Activated gamma-delta T cell (primary cell): Measurements from ENCODE around the gene NRCAM.

Experiments
- DNase-seq: peaks from one replicate; lab custom pipeline; 2025; lab: John Stamatoyannopoulos, UW

The NRCAM gene

GRCh38 chr7:108310351-108310750 lies 145.9 kb downstream of the NRCAM start:
- no peak for DNase-seq

GRCh38 chr7:108308903-108309302 lies 147.3 kb downstream of the NRCAM start:
- no peak for DNase-seq

- no peak for DNase-seq
Observed at GRCh38 chr7:108308276-108308675, 148.0 kb downstream of the NRCAM start.

DNA sequence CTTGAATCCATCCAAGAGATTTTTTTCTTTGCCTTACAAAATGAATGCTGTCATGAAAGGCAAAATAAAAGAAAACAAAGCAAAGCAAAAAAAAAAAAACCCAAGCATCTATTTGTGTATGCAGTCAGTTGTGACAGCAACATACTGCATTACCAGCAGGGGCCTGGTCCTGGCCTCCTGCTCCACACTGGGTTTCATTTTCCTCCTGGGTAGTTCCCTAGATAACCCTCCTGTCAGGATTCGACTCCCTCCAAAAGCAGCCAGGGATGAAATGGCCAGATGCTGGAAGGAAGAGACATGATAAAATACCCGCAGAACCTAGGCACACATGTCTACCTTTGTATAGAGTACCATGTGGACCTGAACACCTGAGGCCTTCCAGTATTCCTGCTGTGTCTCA lies 148.6 kb downstream of the NRCAM start:
- DNase-seq = no peak

GRCh38 chr7:108307194-108307593 lies 149.0 kb downstream of the NRCAM start:
- DNase-seq = no peak

DNA sequence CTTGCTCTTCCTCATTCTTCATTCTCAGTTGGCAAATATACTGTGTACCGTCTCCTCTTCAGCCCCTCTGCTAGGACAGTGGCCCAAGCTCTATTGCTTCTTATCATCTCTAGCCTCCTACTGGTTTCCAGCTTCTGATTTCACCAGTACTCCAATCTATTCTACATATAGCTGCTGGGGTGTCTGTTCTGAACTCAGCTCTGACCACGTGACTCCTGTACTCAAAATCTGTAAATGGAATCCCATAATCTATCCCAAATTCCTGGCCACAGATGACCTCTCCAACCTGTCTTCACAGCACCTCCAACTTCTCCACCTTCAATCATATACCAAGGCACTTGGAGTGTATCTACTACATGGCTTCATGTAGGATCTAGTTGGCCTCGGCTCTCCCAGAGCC lies 152.9 kb downstream of the NRCAM start:
- DNase-seq = no peak

DNA sequence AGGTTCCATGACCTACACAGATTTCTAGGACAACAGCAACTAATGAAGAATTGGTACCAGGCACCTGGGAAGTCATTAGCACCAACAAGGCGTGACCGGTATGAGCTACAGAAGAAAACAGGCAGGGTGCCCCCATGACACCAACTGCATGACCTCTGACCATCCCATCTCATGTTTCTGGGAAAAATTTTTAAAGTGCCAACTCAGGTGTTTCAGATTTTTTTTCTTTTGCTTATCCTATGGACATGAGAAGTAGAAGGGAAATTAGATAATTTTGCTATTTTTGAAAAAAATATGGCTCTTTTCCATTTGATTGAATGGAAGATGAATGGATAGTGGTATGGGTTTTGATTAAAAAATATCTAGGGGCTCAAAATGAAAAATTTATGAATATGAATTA lies 154.8 kb downstream of the NRCAM start:
- no peak for DNase-seq

DNA sequence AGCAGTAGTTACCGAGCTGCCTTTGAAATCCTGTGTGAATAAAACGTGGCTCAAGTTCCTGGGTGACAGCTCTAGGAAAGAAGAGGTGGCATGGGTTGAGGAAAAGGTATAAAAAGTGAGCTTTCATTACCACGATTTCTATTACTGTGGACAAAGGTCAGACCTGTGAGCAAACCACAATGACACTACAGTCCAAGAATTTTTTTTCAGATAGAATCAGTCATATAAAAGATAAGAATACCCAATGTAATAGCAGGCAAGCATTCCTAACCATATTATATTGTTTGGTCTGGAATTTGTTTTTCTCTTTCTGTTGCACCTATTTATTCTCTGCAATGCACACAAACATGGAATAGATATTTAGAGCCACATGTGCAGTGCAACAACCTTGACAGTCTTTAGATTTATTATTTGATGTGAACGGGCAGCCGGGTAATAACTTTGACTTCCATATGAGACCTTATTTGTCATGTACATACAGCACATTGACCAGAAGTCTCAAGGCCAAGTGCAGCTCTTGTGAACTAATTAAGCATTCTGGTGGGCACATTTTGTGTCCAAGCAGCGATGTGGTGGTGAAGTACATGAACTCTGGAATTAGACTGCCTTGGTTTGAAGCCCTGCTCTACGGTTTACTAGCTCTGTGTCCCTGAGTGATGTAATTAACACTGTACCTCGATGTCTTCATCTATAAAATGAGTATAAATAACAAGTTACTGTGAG lies 156.8 kb downstream of the NRCAM start:
- no peak for DNase-seq

GRCh38 chr7:108296911-108297310 lies 159.3 kb downstream of the NRCAM start:
- DNase-seq = no peak

GRCh38 chr7:108294595-108294994 lies 161.6 kb downstream of the NRCAM start:
- no peak for DNase-seq

DNA sequence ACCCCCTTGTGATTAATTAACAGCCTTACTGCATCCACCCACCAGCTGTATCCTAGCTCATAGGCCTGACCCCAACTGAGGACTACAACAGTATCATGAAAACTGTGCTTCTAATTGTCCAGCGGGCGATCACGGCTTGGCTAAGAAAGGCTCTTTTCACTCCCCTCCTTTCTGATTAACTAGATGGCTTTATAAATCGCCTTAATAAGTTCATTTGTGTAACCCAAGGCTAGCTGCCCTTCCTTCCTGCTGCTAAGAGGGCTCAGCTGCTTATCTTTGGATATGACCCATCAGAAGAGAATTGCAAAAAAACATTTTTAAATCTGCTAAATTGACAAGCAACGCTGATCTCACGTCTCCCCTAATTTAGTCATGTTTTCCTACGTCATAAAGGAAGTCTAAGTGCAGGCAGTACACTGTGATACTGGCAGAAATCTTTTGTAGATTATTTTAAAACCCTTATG lies 163.1 kb downstream of the NRCAM start:
- DNase-seq = no peak

- DNase-seq = no peak
Observed at GRCh38 chr7:108292541-108292940, 163.7 kb downstream of the NRCAM start.

- DNase-seq = no peak
Observed at GRCh38 chr7:108291791-108292440, 164.3 kb downstream of the NRCAM start.

GRCh38 chr7:108291152-108291508 lies 165.1 kb downstream of the NRCAM start:
- no peak for DNase-seq

DNA sequence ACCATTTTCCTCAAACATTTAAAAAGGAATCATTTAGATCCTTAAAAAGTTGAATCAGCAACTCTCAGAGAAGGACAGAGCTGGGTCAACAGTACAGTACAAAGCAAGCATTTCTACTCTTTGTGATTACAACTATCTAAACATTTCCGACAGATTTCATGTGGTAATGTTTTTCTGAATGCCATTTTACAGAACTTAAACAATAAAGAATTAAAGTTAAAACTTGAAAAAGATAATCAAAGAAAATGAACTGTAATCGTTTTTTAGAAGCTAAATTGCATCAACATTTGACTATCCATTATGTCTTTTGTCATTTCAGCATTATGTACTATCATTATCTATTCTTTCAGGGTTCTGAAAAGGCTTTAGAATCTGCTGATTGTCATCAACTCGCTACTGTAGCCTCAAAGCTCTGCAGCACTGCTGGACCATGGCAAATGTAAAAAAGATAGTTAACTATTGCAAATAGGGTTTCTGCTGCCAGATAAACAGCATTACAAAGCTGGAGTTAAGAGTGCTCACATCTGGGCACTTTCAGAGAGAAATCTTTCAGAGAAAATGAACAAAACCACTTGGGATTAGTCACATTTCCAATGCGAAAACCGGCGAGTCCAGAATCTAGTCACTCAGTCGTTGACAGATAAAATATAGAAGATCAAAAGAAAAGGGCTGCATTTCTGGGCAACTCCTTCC lies 165.6 kb downstream of the NRCAM start:
- no peak for DNase-seq

GRCh38 chr7:108289852-108290251 lies 166.4 kb downstream of the NRCAM start:
- no peak for DNase-seq

DNA sequence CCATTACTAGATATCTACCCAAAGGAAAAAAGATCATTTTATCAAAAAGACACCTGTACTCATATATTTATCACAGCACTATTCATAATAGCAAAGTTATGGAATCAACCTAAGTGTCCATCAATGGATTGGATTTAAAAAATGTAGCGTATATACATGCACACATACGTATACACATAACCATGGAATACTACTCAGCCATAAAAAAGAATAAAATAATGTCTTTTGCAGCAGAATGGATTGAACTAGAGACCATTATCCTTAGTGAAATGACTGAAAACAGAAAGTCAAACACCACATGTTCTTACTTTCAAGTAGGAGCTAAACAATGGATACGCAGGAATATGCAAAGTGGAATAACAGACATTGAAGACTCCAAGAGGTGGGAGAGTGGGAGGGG lies 168.4 kb downstream of the NRCAM start:
- DNase-seq = no peak

GRCh38 chr7:108286290-108286904 lies 169.8 kb downstream of the NRCAM start:
- no peak for DNase-seq

GRCh38 chr7:108285778-108286177 lies 170.5 kb downstream of the NRCAM start:
- DNase-seq = no peak

GRCh38 chr7:108285003-108285368 lies 171.2 kb downstream of the NRCAM start:
- no peak for DNase-seq

DNA sequence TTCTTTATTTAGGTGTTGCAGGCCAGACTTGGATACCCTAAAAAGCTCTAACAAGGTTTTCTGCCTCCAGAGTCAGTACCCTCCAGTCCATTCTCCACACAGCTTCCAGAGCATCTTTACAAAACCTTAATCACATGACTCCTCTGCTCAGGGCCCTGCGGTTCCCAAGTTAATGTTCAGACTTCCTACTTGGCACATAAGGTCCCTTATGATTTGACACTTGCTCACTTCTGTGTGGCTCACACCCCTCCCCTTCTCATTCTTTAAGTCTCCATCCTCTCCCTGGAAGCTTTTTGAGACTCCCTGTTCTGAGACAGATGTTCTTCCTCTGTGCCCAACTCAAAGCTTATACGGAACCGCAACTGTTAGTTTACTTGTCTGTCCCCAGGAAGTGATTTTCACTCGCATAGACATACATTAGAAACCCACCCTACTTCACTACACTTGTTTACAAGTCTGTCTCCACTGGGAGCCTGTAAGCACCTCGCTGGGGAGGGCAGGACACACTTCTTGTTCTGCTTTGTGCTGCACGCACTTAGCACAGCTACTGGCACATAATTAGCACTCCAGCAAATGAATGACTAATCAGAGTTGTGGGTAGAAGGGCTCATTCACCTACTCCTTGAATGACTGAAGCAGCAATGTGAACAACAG lies 171.8 kb downstream of the NRCAM start:
- DNase-seq = no peak

DNA sequence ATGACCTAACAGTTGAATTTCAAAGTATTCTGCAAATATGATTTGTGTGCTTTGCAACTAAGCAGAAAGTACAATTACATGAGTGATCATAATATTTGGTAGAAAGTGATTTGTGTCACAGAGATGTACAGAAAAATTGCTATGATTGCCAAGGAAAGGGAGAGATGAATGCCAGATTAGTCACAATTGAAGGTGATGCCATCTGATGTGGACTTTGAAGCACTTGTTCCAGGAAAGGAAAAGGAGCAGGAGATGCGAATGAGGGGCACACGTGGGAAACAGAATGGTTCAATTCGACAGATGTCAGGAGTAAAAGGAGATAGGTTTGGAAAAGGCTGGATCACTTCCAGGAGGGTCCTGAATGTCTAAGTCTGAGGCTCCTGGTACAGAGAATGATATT lies 173.0 kb downstream of the NRCAM start:
- no peak for DNase-seq
